ENCODE results near the gene GRID1.

The GRID1 gene

DNA sequence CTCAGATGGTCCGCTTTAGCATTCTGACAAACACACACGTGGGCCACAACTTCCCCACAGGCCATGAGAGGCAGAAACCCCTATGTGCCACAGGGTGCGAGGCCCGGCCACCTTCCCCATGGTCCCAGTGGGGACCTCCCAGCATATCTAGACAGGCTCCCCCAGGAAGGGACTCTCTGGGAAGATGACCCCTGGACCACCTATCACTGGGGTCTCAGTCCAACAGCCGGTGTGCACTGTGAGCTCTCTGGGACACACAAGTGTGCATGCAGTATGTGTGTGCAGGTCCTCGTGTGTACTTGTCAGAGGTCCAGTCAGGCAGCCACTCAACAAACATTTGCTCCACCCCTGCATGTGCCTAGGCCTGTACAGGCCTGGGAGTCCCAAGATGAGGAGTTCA is 18.7 kb downstream of the GRID1 start:
- Histone ChIP-seq H3K36me3 (ENCODE audit: insufficient read depth, low read depth, low read length) (no peaks in the 10 kb centered on the region), H3K9me3 (ENCODE audit: insufficient read depth, low read depth, low read length) (no peaks in the 10 kb centered on the region), H3K4me1 (ENCODE audit: insufficient read depth, low read length) (no peaks in the 10 kb centered on the region), H3K9ac (ENCODE audit: low read depth, low read length) (no peak overlapping the region), H3K4me3 (ENCODE audit: low read length) (no peak overlapping the region), H3K27ac (ENCODE audit: low read length) (no peak overlapping the region), H3K27me3 (ENCODE audit: insufficient read depth, low read length) (no peaks in the 10 kb centered on the region; the same call in 1 of the 2 replicates)

DNA sequence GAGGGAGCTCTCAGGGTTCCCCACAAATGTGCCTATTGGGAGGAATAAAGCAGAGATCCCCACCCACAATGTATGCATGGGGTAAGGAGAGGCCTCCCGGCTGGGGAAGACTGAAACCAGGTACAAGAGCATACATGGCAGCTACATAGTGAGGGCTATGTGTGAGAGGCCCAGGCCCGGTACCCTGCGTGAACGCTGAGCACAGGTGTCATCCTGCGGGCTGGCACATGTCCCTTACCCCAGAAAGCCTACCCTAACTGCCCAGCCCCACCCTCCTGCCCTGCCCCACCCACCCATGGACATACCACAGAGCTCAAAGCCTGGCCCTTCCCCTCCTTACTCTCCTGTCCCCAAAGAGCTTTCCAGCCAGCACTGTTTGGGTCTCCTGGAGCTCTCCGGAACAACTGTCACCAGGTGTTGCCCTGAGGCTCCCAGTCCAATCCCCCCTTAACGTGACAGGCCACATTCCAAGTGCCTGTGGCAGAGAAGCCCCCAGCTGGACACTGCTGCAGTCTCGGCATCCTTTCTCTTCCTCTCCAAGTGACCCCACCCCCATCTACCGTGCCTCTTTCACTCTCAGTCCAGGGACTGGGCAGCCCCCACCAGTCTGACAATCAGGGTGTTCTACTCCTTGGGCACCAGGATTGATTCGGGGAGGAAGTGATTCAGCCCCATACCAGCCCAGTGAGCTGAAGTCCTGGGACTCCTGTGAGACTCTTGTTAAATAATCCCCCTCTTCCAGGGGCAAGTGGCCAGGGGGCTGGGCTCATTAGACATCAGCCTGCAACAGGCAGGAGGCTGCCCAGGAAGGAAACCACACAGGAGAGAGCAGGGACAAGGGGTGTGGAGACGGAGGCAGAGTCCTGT is 19.6 kb downstream of the GRID1 start:
- no peaks in the 10 kb centered on the region for H3K4me1 ChIP-seq (ENCODE audit: insufficient read depth, low read length)
- H3K9ac ChIP-seq (ENCODE audit: low read depth, low read length) = no peak overlapping the region
- no peak overlapping the region for H3K27ac ChIP-seq (ENCODE audit: low read length)
- H3K36me3 ChIP-seq (ENCODE audit: insufficient read depth, low read depth, low read length) = no peaks in the 10 kb centered on the region
- H3K27me3 ChIP-seq (ENCODE audit: insufficient read depth, low read length) = no peaks in the 10 kb centered on the region; the same call in 1 of the 2 replicates
- no peak overlapping the region for H3K4me3 ChIP-seq (ENCODE audit: low read length)
- no peaks in the 10 kb centered on the region for H3K9me3 ChIP-seq (ENCODE audit: insufficient read depth, low read depth, low read length)

DNA sequence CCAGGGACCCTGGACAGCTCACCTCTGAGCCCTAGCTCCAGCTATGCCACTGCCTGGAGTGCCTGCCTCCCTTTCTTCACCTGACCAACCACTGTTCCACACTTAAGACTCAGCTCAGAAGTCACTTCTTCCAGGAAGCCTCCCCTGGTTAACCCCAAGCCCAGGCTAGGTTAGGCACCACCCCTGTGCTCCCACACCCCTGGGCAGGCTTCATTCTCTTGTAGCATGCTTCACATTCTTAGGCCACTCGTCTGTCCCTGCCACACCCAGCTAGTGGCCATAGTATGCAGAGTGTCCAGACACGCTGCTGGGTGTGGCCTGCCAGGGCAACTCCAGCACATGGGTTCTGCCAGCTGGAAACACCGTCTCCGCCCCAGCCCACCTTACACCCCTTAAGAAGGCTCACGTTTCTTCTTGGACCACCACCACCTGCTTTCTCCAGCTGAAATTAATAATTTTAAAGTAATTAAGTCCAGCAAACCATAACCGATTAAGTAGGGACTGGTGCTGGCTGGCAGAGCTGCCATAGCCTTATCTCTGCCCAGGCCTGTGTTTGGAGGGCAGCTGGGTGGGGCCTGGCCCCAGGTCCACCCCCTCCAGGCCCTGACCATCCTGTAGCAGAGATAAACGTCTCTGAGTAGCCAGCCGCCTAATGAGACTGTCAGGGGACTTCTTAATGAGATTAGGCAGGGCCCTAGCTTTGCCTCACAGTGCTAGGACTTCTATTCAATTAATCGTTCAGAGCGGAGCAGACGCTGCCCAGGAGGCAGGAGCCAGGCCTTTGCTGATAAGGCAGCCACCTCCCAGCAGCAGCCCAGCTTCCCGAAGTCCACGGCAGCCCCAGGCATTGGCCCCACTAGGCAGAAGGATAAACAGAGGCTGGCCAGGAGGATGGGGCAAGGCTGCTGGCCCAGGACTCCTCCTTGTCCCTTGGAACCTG is 20.5 kb downstream of the GRID1 start:
- Histone ChIP-seq H3K9me3 (ENCODE audit: insufficient read depth, low read depth, low read length) (no peaks in the 10 kb centered on the region), H3K4me1 (ENCODE audit: insufficient read depth, low read length) (peaks cover 1% of the 10 kb centered on the region; the same call in 1 of the 2 replicates), H3K4me3 (ENCODE audit: low read length) (no peak overlapping the region), H3K36me3 (ENCODE audit: insufficient read depth, low read depth, low read length) (no peaks in the 10 kb centered on the region), H3K27me3 (ENCODE audit: insufficient read depth, low read length) (no peaks in the 10 kb centered on the region; the same call in 1 of the 2 replicates), H3K27ac (ENCODE audit: low read length) (no peak overlapping the region), H3K9ac (ENCODE audit: low read depth, low read length) (no peak overlapping the region)

DNA sequence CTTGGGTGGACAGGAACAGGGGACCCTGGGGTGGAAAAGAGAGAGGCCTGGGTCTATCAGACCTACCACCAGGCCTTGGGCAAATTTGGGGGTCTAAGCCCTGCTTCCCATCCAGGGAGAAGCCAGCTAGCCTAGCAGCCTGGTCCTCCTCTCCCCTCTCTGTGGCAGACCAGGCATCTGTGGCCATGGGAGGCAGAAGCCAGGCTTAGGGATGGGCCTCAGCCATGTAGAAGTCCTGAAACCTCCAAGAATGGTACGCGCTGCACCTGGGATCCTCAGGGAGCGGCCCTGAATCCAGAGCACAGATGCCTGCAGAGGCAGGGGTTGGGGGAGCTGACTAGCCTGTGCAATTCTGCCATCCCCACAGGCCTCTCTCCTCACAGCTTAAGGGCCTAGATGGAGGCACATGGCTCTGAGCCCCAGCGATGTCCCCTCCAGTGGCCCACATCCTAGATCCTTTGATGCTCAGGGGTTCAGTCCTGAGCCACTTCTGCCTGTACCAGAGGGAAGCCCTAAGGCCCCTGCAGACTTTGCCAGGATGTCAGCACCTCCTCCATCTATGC is 21.2 kb downstream of the GRID1 start:
- Histone ChIP-seq H3K9ac (ENCODE audit: low read depth, low read length) (no peak overlapping the region), H3K9me3 (ENCODE audit: insufficient read depth, low read depth, low read length) (no peaks in the 10 kb centered on the region), H3K36me3 (ENCODE audit: insufficient read depth, low read depth, low read length) (no peaks in the 10 kb centered on the region), H3K27ac (ENCODE audit: low read length) (no peak overlapping the region), H3K4me3 (ENCODE audit: low read length) (no peak overlapping the region), H3K4me1 (ENCODE audit: insufficient read depth, low read length) (peaks cover 8% of the 10 kb centered on the region; the same call in 1 of the 2 replicates), H3K27me3 (ENCODE audit: insufficient read depth, low read length) (no peaks in the 10 kb centered on the region)

DNA sequence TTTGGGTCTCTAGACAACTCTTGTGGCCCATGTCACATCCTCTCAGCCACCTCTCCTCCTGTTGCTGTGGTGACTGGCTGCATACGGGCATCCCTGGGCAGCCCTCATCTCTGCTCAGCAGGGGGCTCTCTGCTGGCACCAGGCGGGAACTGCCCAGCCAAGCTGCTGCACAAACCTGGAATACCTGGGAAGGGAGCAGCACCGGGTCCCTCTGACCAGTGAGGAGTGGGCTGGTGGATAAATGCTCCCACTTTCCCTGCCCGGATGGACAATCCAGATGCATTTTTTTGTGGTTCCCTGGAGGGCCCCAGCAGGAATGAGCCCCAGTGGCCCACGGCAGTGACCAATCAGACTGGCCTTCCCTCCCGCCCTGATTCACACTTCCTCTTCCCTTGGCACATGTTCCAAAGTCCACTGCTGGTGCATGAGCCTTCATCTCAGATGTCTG is 21.9 kb downstream of the GRID1 start:
- Histone ChIP-seq H3K4me1 (ENCODE audit: insufficient read depth, low read length) (peaks cover 8% of the 10 kb centered on the region; the same call in 1 of the 2 replicates), H3K27me3 (ENCODE audit: insufficient read depth, low read length) (no peaks in the 10 kb centered on the region), H3K4me3 (ENCODE audit: low read length) (no peak overlapping the region), H3K9me3 (ENCODE audit: insufficient read depth, low read depth, low read length) (no peaks in the 10 kb centered on the region), H3K27ac (ENCODE audit: low read length) (no peak overlapping the region), H3K9ac (ENCODE audit: low read depth, low read length) (no peak overlapping the region), H3K36me3 (ENCODE audit: insufficient read depth, low read depth, low read length) (no peaks in the 10 kb centered on the region)

DNA sequence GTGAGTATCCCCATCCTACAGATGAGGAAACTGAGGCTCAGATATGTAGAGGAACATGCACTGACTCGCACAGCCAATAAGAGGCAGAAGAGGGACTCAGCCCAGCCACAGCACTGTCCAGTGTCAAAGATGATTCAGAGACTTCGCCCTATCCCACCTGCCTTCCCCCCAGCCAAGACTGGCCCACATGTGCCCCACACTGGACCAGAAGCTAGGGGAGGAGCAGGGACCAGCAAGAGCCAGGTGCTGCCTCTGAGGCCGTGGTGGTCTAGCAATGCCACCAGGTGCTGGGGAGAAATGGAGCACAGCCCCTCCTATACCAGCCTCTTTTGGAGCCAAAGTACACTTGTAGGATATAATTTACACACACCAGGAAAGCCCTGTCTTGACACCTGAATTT is 22.3 kb downstream of the GRID1 start:
- Histone ChIP-seq H3K36me3 (ENCODE audit: insufficient read depth, low read depth, low read length) (no peaks in the 10 kb centered on the region), H3K9ac (ENCODE audit: low read depth, low read length) (no peak overlapping the region), H3K27ac (ENCODE audit: low read length) (no peak overlapping the region), H3K4me1 (ENCODE audit: insufficient read depth, low read length) (peaks cover 8% of the 10 kb centered on the region; the same call in 1 of the 2 replicates), H3K9me3 (ENCODE audit: insufficient read depth, low read depth, low read length) (no peaks in the 10 kb centered on the region), H3K27me3 (ENCODE audit: insufficient read depth, low read length) (no peaks in the 10 kb centered on the region), H3K4me3 (ENCODE audit: low read length) (no peak overlapping the region)

DNA sequence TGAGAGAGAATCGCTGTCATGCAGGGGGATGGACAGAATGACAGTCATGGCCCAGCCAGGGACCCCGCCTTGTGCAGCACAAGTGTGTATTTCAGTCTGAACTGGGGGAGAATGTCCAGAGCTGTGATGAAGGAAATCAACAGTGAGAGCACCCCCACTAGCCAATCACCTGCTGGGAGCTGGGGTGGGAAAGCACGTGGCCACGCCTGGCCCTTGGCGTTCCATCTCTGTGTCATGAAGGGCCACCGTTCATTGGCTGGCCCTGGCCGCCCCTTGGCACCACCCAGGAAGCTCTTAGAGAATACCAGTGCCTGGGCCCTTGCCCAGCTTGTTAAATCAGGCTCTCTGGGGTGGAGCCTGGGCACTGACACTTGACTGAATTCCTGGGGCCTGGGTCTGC is 22.8 kb downstream of the GRID1 start:
- Histone ChIP-seq H3K9ac (ENCODE audit: low read depth, low read length) (no peak overlapping the region), H3K36me3 (ENCODE audit: insufficient read depth, low read depth, low read length) (no peaks in the 10 kb centered on the region), H3K4me1 (ENCODE audit: insufficient read depth, low read length) (peaks cover 8% of the 10 kb centered on the region; the same call in 1 of the 2 replicates), H3K27ac (ENCODE audit: low read length) (no peak overlapping the region), H3K4me3 (ENCODE audit: low read length) (no peak overlapping the region), H3K27me3 (ENCODE audit: insufficient read depth, low read length) (no peaks in the 10 kb centered on the region), H3K9me3 (ENCODE audit: insufficient read depth, low read depth, low read length) (no peaks in the 10 kb centered on the region)

DNA sequence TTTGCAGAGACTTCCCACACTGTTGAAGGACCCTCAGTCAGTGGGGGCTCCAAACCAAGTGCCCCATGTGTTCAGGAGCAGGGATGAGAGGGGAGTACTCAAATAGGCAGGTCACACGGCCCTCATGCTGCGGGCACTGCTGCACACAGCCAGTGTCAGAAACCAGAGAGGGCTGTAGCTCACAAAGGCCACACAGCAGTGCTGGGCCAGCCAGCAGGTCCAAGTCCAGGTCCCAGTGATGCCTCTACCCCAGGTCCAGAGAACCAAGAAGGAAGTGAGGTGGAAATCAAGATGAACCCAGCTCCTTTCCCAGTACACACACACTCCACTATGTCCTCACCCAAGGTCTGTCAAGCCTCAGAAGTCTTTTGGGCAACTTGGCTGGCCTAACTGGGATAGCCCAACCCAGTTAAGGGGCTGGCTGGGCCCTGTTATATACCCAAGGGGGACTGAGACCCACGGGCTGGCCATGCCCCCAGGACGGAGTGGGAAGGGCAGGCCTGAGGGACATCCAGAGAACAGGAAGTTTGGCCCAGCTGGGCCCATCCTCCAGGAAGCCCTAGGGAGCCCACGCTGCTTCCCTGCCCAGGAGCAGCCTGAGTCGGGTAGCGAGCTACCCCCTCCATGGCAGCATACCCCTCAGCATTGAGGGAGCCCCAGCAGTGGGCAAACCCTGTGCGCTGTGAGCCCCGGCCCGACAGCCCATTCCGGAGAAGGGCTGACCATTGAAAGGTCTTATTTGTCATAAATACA is 24.3 kb downstream of the GRID1 start:
- Histone ChIP-seq H3K36me3 (ENCODE audit: insufficient read depth, low read depth, low read length) (no peaks in the 10 kb centered on the region), H3K4me3 (ENCODE audit: low read length) (no peak overlapping the region), H3K4me1 (ENCODE audit: insufficient read depth, low read length) (peaks cover 8% of the 10 kb centered on the region; the same call in 1 of the 2 replicates), H3K27ac (ENCODE audit: low read length) (no peak overlapping the region), H3K9me3 (ENCODE audit: insufficient read depth, low read depth, low read length) (no peaks in the 10 kb centered on the region), H3K9ac (ENCODE audit: low read depth, low read length) (no peak overlapping the region), H3K27me3 (ENCODE audit: insufficient read depth, low read length) (no peaks in the 10 kb centered on the region)

DNA sequence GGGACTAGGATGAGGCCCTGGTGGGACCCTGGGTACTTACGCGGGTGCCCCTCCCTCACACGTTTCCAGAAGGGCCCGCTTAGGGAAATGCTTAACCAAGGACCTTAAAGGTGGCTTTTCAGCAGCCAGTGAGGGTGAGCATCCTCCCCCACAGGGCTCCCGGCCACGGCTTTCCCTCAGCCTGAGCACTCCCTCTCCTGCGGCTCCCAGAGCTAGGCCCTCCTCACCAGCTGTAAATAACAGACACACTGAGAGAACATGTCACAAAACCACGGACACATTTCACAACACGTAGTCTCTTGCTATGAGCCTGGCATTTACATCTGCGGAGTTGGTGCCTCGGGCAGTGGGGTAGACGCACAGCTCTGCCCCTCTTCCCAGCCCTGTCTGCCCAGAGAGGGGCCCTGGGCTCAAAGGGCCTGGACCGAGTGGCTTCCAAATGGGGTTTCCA is 25.2 kb downstream of the GRID1 start:
- H3K4me3 ChIP-seq (ENCODE audit: low read length) = no peak overlapping the region
- no peaks in the 10 kb centered on the region for H3K36me3 ChIP-seq (ENCODE audit: insufficient read depth, low read depth, low read length)
- peaks cover 8% of the 10 kb centered on the region; the same call in 1 of the 2 replicates for H3K4me1 ChIP-seq (ENCODE audit: insufficient read depth, low read length)
- no peak overlapping the region for H3K27ac ChIP-seq (ENCODE audit: low read length)
- no peaks in the 10 kb centered on the region for H3K9me3 ChIP-seq (ENCODE audit: insufficient read depth, low read depth, low read length)
- H3K27me3 ChIP-seq (ENCODE audit: insufficient read depth, low read length) = no peaks in the 10 kb centered on the region
- no peak overlapping the region for H3K9ac ChIP-seq (ENCODE audit: low read depth, low read length)

DNA sequence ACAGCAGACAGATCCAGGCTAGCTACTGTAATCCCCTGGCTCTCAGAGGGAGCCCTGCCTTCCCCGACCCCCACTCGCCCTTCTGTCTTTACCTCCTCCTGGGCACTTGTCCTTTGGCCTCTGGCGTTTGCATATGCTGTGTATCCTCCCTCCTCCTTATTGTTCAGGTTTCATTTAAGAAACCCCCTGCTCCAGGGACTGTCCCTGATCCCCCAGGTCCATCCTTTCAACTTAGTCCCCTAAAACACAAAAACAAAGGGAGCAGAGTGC is 25.7 kb downstream of the GRID1 start:
- Histone ChIP-seq H3K27me3 (ENCODE audit: insufficient read depth, low read length) (no peaks in the 10 kb centered on the region), H3K4me3 (ENCODE audit: low read length) (no peak overlapping the region), H3K9me3 (ENCODE audit: insufficient read depth, low read depth, low read length) (no peaks in the 10 kb centered on the region), H3K36me3 (ENCODE audit: insufficient read depth, low read depth, low read length) (no peaks in the 10 kb centered on the region), H3K9ac (ENCODE audit: low read depth, low read length) (no peak overlapping the region), H3K4me1 (ENCODE audit: insufficient read depth, low read length) (peaks cover 8% of the 10 kb centered on the region; the same call in 1 of the 2 replicates), H3K27ac (ENCODE audit: low read length) (no peak overlapping the region)

Data from iPS-20b (cell line).